HepG2 (cell line): Measurements from ENCODE around the gene LRRN2. TPM values are rescaled to one million over a fixed set of nuclear protein-coding genes. Genes with fewer than 3 reads are reported as not detected.

Experiments used
- ATAC-seq: fragments of 200-7000 bp; cut with Tn5 transposase; 3 replicates; pipeline ENCODE4 v1.9.1; 2020; ENCODE audit warnings: mild to moderate bottlenecking, moderate library complexity
- BruUV-seq: library from RNA; stranded (reverse); fragments of 400-500 nt; replicated peaks from 2 replicates; lab custom pipeline; 2021; lab: Mats Ljungman, UMichigan
- CTCF ChIA-PET: fragments of 300-600 bp; formaldehyde crosslinking; extraction: SDS; loops from one replicate; lab custom pipeline; 2021; ENCODE audit warnings: low total read pairs, inconsistent platforms, low intra/inter-chr PET ratio; lab: Yijun Ruan, JAX
- POLR2A ChIA-PET: fragments of 350-600 bp; sonication (Branson Sonifier 250); formaldehyde crosslinking; loops from one replicate; lab custom pipeline; 2020; ENCODE audit warnings: antibody characterized with exemption, inconsistent platforms; lab: Yijun Ruan, JAX
- DNase-seq: peaks from one replicate; pipeline ENCODE4 v3.0.0-alpha.2; 2015; ENCODE audit warnings: low spot score
- FAIRE-seq: peaks from 3 replicates; lab custom pipeline; 2011; peaks lifted over from hg19 to GRCh38; lab: Jason Lieb, UNC
- H2AFZ ChIP-seq: one replicate; pipeline ENCODE4 v1.6.1; 2011; ENCODE audit warnings: low read length, inconsistent platforms
- H3K27ac ChIP-seq: fragments of 300-600 bp; 3 replicates; pipeline ENCODE4 v1.8.0; 2011; ENCODE audit warnings: mixed run types, mild to moderate bottlenecking, mixed read lengths, low read length, inconsistent platforms; ENCODE audit not compliant: insufficient read depth; ENCODE audit errors: extremely low read length
- H3K27me3 ChIP-seq, 2 experiments: fragments of 200-600 bp in 1 of 2; 2 replicates in 1 of 2; 3 replicates in 1 of 2; pipeline versions ENCODE4 v1.6.0 to v1.8.0; 2011; ENCODE audit warnings: low read length in 2 of 2, mild to moderate bottlenecking in 2 of 2, moderate library complexity in 2 of 2, inconsistent platforms in 1 of 2; ENCODE audit not compliant: insufficient read depth in 2 of 2, control insufficient read depth in 1 of 2
- H3K36me3 ChIP-seq, 2 experiments: fragments of 200-600 bp in 1 of 2; replicated peaks in 1 of 2; 2 replicates in 1 of 2; 3 replicates in 1 of 2; pipeline versions ENCODE4 v1.5.1 to v1.8.0; 2011; ENCODE audit warnings: low read length in 2 of 2, inconsistent platforms in 1 of 2; ENCODE audit not compliant: insufficient read depth in 2 of 2, control insufficient read depth in 1 of 2
- H3K4me1 ChIP-seq: 2 replicates; pipeline ENCODE4 v1.5.1; 2012; ENCODE audit warnings: low read length, inconsistent platforms; ENCODE audit not compliant: insufficient read depth
- H3K4me2 ChIP-seq: 2 replicates; pipeline ENCODE4 v1.6.0; 2011; ENCODE audit warnings: low read depth, low read length, inconsistent platforms
- H3K4me3 ChIP-seq, 3 experiments: fragments of 200-600 bp in 1 of 3; sonication (generic), shearing (Covaris generic) in 1 of 3; replicated peaks in 1 of 3; 2 replicates each; pipeline ENCODE4 v1.5.1; 2011 to 2016; ENCODE audit warnings: low read length in 3 of 3, inconsistent platforms in 2 of 3, low read depth in 2 of 3, mild to moderate bottlenecking in 2 of 3, control low read depth in 1 of 3, mixed read lengths in 1 of 3; ENCODE audit not compliant: insufficient read depth in 1 of 3
- H3K79me2 ChIP-seq: one replicate; pipeline ENCODE4 v1.6.1; 2011; ENCODE audit warnings: low read length, inconsistent platforms; ENCODE audit not compliant: insufficient read depth
- H3K9ac ChIP-seq: 2 replicates; pipeline ENCODE4 v1.6.0; 2011; ENCODE audit warnings: mild to moderate bottlenecking, low read depth, low read length, inconsistent platforms; ENCODE audit not compliant: insufficient read depth
- H3K9me3 ChIP-seq: 2 replicates; pipeline ENCODE4 v1.5.1; 2012; ENCODE audit warnings: mild to moderate bottlenecking, low read length
- H4K20me1 ChIP-seq: 2 replicates; pipeline ENCODE4 v1.6.0; 2011; ENCODE audit warnings: inconsistent platforms, mild to moderate bottlenecking, low read length, moderate library complexity; ENCODE audit not compliant: insufficient read depth
- AHR ChIP-seq: IDR thresholded peaks from 2 replicates; pipeline ENCODE4 v1.6.1; 2018; ENCODE audit warnings: missing genetic modification reagents, missing compliant biosample characterization
- ARNT ChIP-seq: fragments of 450-650 bp; IDR thresholded peaks from 2 replicates; pipeline ENCODE4 v1.6.1; 2017
- MLX ChIP-seq: IDR thresholded peaks from 2 replicates; pipeline ENCODE4 v1.6.1; 2016
- SP2 ChIP-seq: sonication (generic); formaldehyde crosslinking; IDR thresholded peaks from 2 replicates; pipeline ENCODE4 v1.5.1; 2020; ENCODE audit warnings: mild to moderate bottlenecking, missing genetic modification reagents
- ZNF512 ChIP-seq: sonication (generic); formaldehyde crosslinking; IDR thresholded peaks from 2 replicates; pipeline ENCODE4 v1.4.0; 2020; ENCODE audit warnings: mild to moderate bottlenecking, missing genetic modification reagents
- ZNF609 ChIP-seq: sonication (generic); formaldehyde crosslinking; IDR thresholded peaks from 2 replicates; pipeline ENCODE4 v1.4.0; 2020; ENCODE audit warnings: mild to moderate bottlenecking, missing genetic modification reagents, borderline replicate concordance
- WGBS: methylation state at CpG from one replicate; pipeline ENCODE4 v1.1.6; 2017; ENCODE audit warnings: low lambda C conversion rate; 5-methylcytosine and 5-hydroxymethylcytosine counted together
- in situ Hi-C: cut with HindIII; loops from 2 replicates; pipeline ENCODE4 v1.10.0; 2017; ENCODE audit warnings: low pct_unique_long_range_greater_than_20kb; ENCODE audit not compliant: extremely low pct_ligation_motif_present
- intact Hi-C: fragments of 100-400 bp; cut with micrococcal nuclease; formaldehyde crosslinking; loops from one replicate; pipeline ENCODE4 v1.10.0; 2022; ENCODE audit not compliant: unreplicated experiment
- polyA plus RNA-seq, 8 experiments: library from polyadenylated mRNA; depleted of rRNA in 3 of 8; stranded (reverse) in 7 of 8; unstranded in 1 of 8; fragments of >200 nt; fragmentation: Illumina TruSeq in 4 of 8; extraction: Trizol in 4 of 8; gene quantifications; 2 replicates each; pipeline versions ENCODE4 v1.2.1 to v1.2.3, GENCODE V29; 2011 to 2016; ENCODE audit warnings: low read depth in 4 of 8, missing spikeins in 1 of 8, mixed read lengths in 1 of 8; ENCODE audit not compliant: insufficient read depth in 1 of 8
- total RNA-seq, 5 experiments: library from RNA; depleted of rRNA; stranded (reverse); fragments of >200 nt; fragmentation: Illumina TruSeq; extraction: Trizol; gene quantifications; 2 replicates each; pipeline ENCODE4 v1.2.3, GENCODE V29; 2016; ENCODE audit warnings: low read depth in 1 of 5

Gene LRRN2
- total and polyA plus RNA-seq, 2 of the 13 experiments (the other 11 are each of a cell fraction or from before 2014, with no cell fraction given), result not detected

GRCh38 chr1:204581759-204582158 is 103.8 kb downstream of the LRRN2 start (continued):
- TF ChIP-seq ZNF609 (CRISPR knock-in tag) (no peak), MLX (CRISPR knock-in tag) (no peak)

GRCh38 chr1:204580862-204581261 is 104.7 kb downstream of the LRRN2 start:
- no peaks in the 10 kb centered on the region for H3K27me3 ChIP-seq
- H3K9me3 ChIP-seq, result no peaks in the 10 kb centered on the region
- no peaks in the 10 kb centered on the region for H3K36me3 ChIP-seq
- no peak for TF ChIP-seq ZNF512
- TF ChIP-seq SP2 (CRISPR knock-in tag), result no peak
- no peak for TF ChIP-seq ARNT
- TF ChIP-seq AHR (CRISPR knock-in tag), result no peak
- no peaks in the 10 kb centered on the region for H4K20me1 ChIP-seq
- in situ Hi-C loops, result no loop called here
- H3K27ac ChIP-seq, result no peak overlapping the region
- DNase-seq, result no peak
- H3K79me2 ChIP-seq, result no peaks in the 10 kb centered on the region
- no peak overlapping the region for H2AFZ ChIP-seq
- intact Hi-C loops, result no loop called here
- ATAC-seq, result no peak
- FAIRE-seq, result no peak
- H3K9ac ChIP-seq, result no peak overlapping the region
- no peak overlapping the region for H3K4me3 ChIP-seq
- BruUV-seq, result no TSS peak
- 59% methylated on average over 2 of the region's 2 CpGs for WGBS
- no peak overlapping the region for H3K4me2 ChIP-seq
- no peaks in the 10 kb centered on the region for H3K4me1 ChIP-seq
- ChIA-PET POLR2A (no interaction called here), CTCF (no interaction called here)
